PC-3 (cell line): Measurements from ENCODE around the gene ELOVL2. TPM values are rescaled to one million over a fixed set of nuclear protein-coding genes. Genes with fewer than 3 reads are reported as not detected.

Experiments
- ATAC-seq: fragments of 200-7000 bp; cut with Tn5 transposase; 2 replicates; pipeline ENCODE4 v1.9.1; 2020; ENCODE audit warnings: mild to moderate bottlenecking, moderate library complexity
- BruUV-seq: library from RNA; stranded (reverse); fragments of 400-500 nt; replicated peaks from 2 replicates; lab custom pipeline; 2021; lab: Mats Ljungman, UMichigan
- CTCF ChIA-PET: fragments of 300-600 bp; sonication (Branson Sonifier 250); formaldehyde crosslinking; loops from one replicate; lab custom pipeline; 2022; ENCODE audit warnings: antibody characterized with exemption; lab: Charles Lee
- POLR2A ChIA-PET: fragments of 300-600 bp; sonication (Branson Sonifier 250); formaldehyde crosslinking; loops from one replicate; lab custom pipeline; 2022; ENCODE audit warnings: antibody characterized with exemption; ENCODE audit not compliant: unreplicated experiment; lab: Charles Lee
- DNase-seq: peaks from one replicate; pipeline ENCODE4 v3.0.0-alpha.2; 2015
- H2AFZ ChIP-seq: fragments of 300-600 bp; sonication (generic); 2 replicates; pipeline ENCODE4 v1.6.0; 2016; ENCODE audit warnings: antibody characterized with exemption, low read length
- H3F3A ChIP-seq: fragments of 300-600 bp; sonication (generic); one replicate; pipeline ENCODE4 v1.6.0; 2017; ENCODE audit warnings: antibody characterized with exemption, low read length, control low read depth, mild to moderate bottlenecking; ENCODE audit not compliant: unreplicated experiment
- H3K27ac ChIP-seq: fragments of 300-600 bp; sonication (generic); 2 replicates; pipeline ENCODE4 v1.5.1; 2016; ENCODE audit warnings: mild to moderate bottlenecking, low read length
- H3K27me3 ChIP-seq: fragments of 300-600 bp; sonication (generic); 2 replicates; pipeline ENCODE4 v1.6.1; 2016; ENCODE audit warnings: low read length, mixed read lengths
- H3K36me3 ChIP-seq: fragments of 300-600 bp; sonication (generic); 2 replicates; pipeline ENCODE4 v1.6.1; 2016; ENCODE audit warnings: low read depth, mixed run types, low read length, mixed read lengths
- H3K4me1 ChIP-seq: fragments of 300-600 bp; sonication (generic); 2 replicates; pipeline ENCODE4 v1.5.1; 2016; ENCODE audit warnings: low read length; ENCODE audit not compliant: insufficient read depth
- H3K4me2 ChIP-seq: fragments of 300-600 bp; sonication (generic); 2 replicates; pipeline ENCODE4 v1.6.0; 2016; ENCODE audit warnings: low read length
- H3K4me3 ChIP-seq: fragments of 300-600 bp; sonication (generic); 2 replicates; pipeline ENCODE4 v1.5.1; 2016; ENCODE audit warnings: mild to moderate bottlenecking, low read length, mixed read lengths
- H3K79me2 ChIP-seq: fragments of 300-600 bp; sonication (generic); 2 replicates; pipeline ENCODE4 v1.6.1; 2017; ENCODE audit warnings: low read length, mixed read lengths
- H3K9ac ChIP-seq: fragments of 300-600 bp; sonication (generic); 2 replicates; pipeline ENCODE4 v1.6.0; 2016; ENCODE audit warnings: mild to moderate bottlenecking, low read length
- H3K9me2 ChIP-seq: fragments of 300-600 bp; sonication (generic); replicated peaks from 2 replicates; pipeline ENCODE4 v1.6.1; 2016; ENCODE audit warnings: mixed run types, low read length, mixed read lengths
- H3K9me3 ChIP-seq: fragments of 300-600 bp; sonication (generic); 2 replicates; pipeline ENCODE4 v1.6.1; 2016; ENCODE audit warnings: low read length, mixed read lengths
- H4K20me1 ChIP-seq: fragments of 300-600 bp; sonication (generic); 2 replicates; pipeline ENCODE4 v1.6.1; 2016; ENCODE audit warnings: low read length, mixed read lengths
- EZH2 ChIP-seq: fragments of 300-600 bp; sonication (generic); IDR thresholded peaks from one replicate; pipeline ENCODE4 v1.6.1; 2017; ENCODE audit warnings: antibody characterized with exemption, mild to moderate bottlenecking, low read length; ENCODE audit not compliant: unreplicated experiment
- EZH2phosphoT487 ChIP-seq: fragments of 300-600 bp; sonication (generic); IDR thresholded peaks from 2 replicates; pipeline ENCODE4 v1.6.1; 2018; ENCODE audit warnings: mild to moderate bottlenecking, antibody characterized with exemption, low read length, borderline replicate concordance
- intact Hi-C: fragments of 100-400 bp; cut with micrococcal nuclease; formaldehyde crosslinking; loops from 2 replicates; pipeline ENCODE4 v1.9.0; 2023
- total RNA-seq: library from RNA; depleted of rRNA; stranded (reverse); fragments of >200 nt; gene quantifications from 2 replicates; pipeline ENCODE4 v1.2.3, GENCODE V29; 2014
- TF ChIP-seq, protein P1 (sequence below): fragments of 300-600 bp; sonication (generic); conservative IDR thresholded peaks from 2 replicates; pipeline ENCODE4 v1.5.1; 2017; ENCODE audit warnings: antibody characterized with exemption, low read depth, mild to moderate bottlenecking, low read length

Gene ELOVL2
- total RNA-seq, 1 experiment from 2014 or later, result 0.91 TPM

GRCh38 chr6:11035616-11036350 is 8.3 kb downstream of the ELOVL2 start:
- no peak overlapping the region for H2AFZ ChIP-seq
- no peaks in the 10 kb centered on the region for H4K20me1 ChIP-seq
- no peaks in the 10 kb centered on the region for H3F3A ChIP-seq
- H3K4me2 ChIP-seq, result no peak overlapping the region
- H3K36me3 ChIP-seq, result no peaks in the 10 kb centered on the region
- intact Hi-C loops, result no loop called here
- H3K4me3 ChIP-seq, result no peak overlapping the region
- no peak overlapping the region for H3K27ac ChIP-seq
- POLR2A ChIA-PET, result no interaction called here
- H3K9ac ChIP-seq, result no peak overlapping the region
- peaks cover 16% of the 10 kb centered on the region for H3K4me1 ChIP-seq
- ATAC-seq (no peak), DNase-seq (no peak)
- no TSS peak for BruUV-seq
- H3K9me3 ChIP-seq, result no peaks in the 10 kb centered on the region
- CTCF ChIA-PET, result interaction anchor here (1.0 kb wide), 1 partner anchor 24 kb away, joined by 8 read pairs; no protein-coding TSS in a partner anchor
- no peak for TF ChIP-seq EZH2
- no peak for TF ChIP-seq EZH2phosphoT487
- TF ChIP-seq, protein P1, sequence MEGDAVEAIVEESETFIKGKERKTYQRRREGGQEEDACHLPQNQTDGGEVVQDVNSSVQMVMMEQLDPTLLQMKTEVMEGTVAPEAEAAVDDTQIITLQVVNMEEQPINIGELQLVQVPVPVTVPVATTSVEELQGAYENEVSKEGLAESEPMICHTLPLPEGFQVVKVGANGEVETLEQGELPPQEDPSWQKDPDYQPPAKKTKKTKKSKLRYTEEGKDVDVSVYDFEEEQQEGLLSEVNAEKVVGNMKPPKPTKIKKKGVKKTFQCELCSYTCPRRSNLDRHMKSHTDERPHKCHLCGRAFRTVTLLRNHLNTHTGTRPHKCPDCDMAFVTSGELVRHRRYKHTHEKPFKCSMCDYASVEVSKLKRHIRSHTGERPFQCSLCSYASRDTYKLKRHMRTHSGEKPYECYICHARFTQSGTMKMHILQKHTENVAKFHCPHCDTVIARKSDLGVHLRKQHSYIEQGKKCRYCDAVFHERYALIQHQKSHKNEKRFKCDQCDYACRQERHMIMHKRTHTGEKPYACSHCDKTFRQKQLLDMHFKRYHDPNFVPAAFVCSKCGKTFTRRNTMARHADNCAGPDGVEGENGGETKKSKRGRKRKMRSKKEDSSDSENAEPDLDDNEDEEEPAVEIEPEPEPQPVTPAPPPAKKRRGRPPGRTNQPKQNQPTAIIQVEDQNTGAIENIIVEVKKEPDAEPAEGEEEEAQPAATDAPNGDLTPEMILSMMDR, result no peak
- H3K27me3 ChIP-seq, result no peaks in the 10 kb centered on the region
- no peaks in the 10 kb centered on the region for H3K9me2 ChIP-seq
- no peaks in the 10 kb centered on the region for H3K79me2 ChIP-seq

DNA sequence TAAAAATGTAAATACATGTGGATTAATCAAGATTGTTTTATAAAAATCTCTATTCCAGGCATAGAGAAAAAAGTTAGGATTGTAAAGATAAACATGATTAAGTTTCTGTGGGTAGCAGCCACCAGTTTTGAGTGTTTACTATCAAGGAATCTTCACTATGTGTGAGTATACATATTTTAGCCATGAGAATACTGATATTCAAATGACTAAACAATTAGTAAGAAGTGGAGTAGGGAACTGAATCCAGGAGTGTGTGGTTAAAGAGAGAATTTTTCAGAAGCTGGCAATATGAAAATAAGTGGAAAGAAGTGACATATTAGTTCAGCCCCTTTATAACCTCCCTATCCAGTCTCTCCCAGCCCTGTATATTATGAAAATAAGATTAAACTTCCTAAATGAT is 10.3 kb downstream of the ELOVL2 start:
- ChIA-PET CTCF (no interaction called here), POLR2A (no interaction called here)
- peak; percentile 94 for ATAC-seq
- peaks cover 16% of the 10 kb centered on the region for H3K4me1 ChIP-seq
- H3K9me2 ChIP-seq, result no peaks in the 10 kb centered on the region
- H4K20me1 ChIP-seq, result no peaks in the 10 kb centered on the region
- no peaks in the 10 kb centered on the region for H3K27me3 ChIP-seq
- peak; percentile 78 for DNase-seq
- BruUV-seq, result no TSS peak
- no peaks in the 10 kb centered on the region for H3K36me3 ChIP-seq
- TF ChIP-seq, protein P1, result no peak
- TF ChIP-seq EZH2phosphoT487 (no peak), EZH2 (no peak)
- intact Hi-C loops, result loop anchor here (1.0 kb wide), 1 partner anchor 27 kb away; no protein-coding TSS in a partner anchor
- H3K4me2 ChIP-seq, result peak overlapping the region; percentile 42
- H3K27ac ChIP-seq, result no peak overlapping the region
- no peaks in the 10 kb centered on the region for H3K79me2 ChIP-seq
- no peaks in the 10 kb centered on the region for H3F3A ChIP-seq
- H3K4me3 ChIP-seq, result no peak overlapping the region
- no peak overlapping the region for H2AFZ ChIP-seq
- no peaks in the 10 kb centered on the region for H3K9me3 ChIP-seq
- no peak overlapping the region for H3K9ac ChIP-seq

DNA sequence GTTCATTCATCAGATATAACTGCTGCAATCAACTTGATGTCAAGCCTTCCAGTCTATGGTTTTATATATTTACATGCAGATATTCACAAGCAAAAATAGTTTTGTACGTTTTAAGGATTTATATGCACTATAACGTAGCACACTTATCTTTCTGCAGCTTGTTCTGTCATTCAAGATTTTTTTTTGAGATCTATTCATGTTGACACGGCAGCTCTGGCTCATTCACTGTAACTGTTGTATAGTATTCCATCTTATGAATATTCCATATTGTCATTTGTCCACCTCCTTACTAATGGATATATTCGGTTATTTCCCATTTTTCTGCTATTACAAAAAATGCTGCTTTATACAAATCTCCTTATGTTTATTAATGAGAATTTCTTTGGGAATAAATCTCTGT is 13.2 kb downstream of the ELOVL2 start:
- CTCF ChIA-PET, result no interaction called here
- H3K4me1 ChIP-seq, result peaks cover 16% of the 10 kb centered on the region
- no peak overlapping the region for H3K27ac ChIP-seq
- intact Hi-C loops, result no loop called here
- H3K4me3 ChIP-seq, result no peak overlapping the region
- no peaks in the 10 kb centered on the region for H3K79me2 ChIP-seq
- H3F3A ChIP-seq, result no peaks in the 10 kb centered on the region
- POLR2A ChIA-PET, result no interaction called here
- BruUV-seq, result no TSS peak
- no peak overlapping the region for H3K4me2 ChIP-seq
- no peaks in the 10 kb centered on the region for H4K20me1 ChIP-seq
- peaks cover 7% of the 10 kb centered on the region; the same call in 1 of the 2 replicates for H3K27me3 ChIP-seq
- no peak overlapping the region for H2AFZ ChIP-seq
- no peaks in the 10 kb centered on the region for H3K9me3 ChIP-seq
- no peak for DNase-seq
- H3K36me3 ChIP-seq, result no peaks in the 10 kb centered on the region
- no peak for ATAC-seq
- H3K9me2 ChIP-seq, result no peaks in the 10 kb centered on the region
- TF ChIP-seq, protein P1, result no peak
- TF ChIP-seq EZH2 (no peak), EZH2phosphoT487 (no peak)
- no peak overlapping the region for H3K9ac ChIP-seq
